ENCODE results near the gene FARS2.

GRCh38 chr6:5323979-5324378, 62.7 kb downstream of the FARS2 start:
- TF ChIP-seq CTCF (IDR thresholded peaks at IDR 0.05) (no peak), POLR2A (IDR thresholded peaks at IDR 0.05) (no peak)

Measured in esophagus squamous epithelium (tissue), 4 donors.